Measurements from ENCODE around the gene IRF2BP2. TPM values are rescaled to one million over a fixed set of nuclear protein-coding genes. Genes with fewer than 3 reads are reported as not detected.

The IRF2BP2 gene
- total RNA-seq, 4 donors from 2014 or later: 71.4 to 107 (median 93.8) TPM

- TF ChIP-seq POLR2A (IDR thresholded peaks at IDR 0.05) (no peak), EP300 (IDR thresholded peaks at IDR 0.05) (no peak)
- H3K9me3 ChIP-seq: no peaks in the 10 kb centered on the region
- no peaks in the 10 kb centered on the region for H3K27me3 ChIP-seq
- DNase-seq (ENCODE audit: low spot score in 2 of 2): no peak
- H3K36me3 ChIP-seq: no peaks in the 10 kb centered on the region
- 92 to 93% methylated on average over 6 of the region's 6 CpGs for WGBS, 2 donors
- peaks cover 5 to 28% (median 14%) of the 10 kb centered on the region in 4 donors for H3K4me1 ChIP-seq
- no peak overlapping the region for H3K4me3 ChIP-seq
- no peak overlapping the region for H3K27ac ChIP-seq
These were observed 16.0 kb downstream of the IRF2BP2 start for GRCh38 chr1:234593771-234594504.

- 91 to 99% methylated on average over 7 of the region's 7 CpGs for WGBS, 2 donors
These were observed 16.9 kb downstream of the IRF2BP2 start for GRCh38 chr1:234593109-234593508.

GRCh38 chr1:234592240-234592639 is 17.7 kb downstream of the IRF2BP2 start:
- no peaks in the 10 kb centered on the region for H3K9me3 ChIP-seq
- 94 to 96% methylated on average over 5 of the region's 5 CpGs for WGBS, 2 donors
- no peak overlapping the region for H3K4me3 ChIP-seq
- H3K36me3 ChIP-seq: no peaks in the 10 kb centered on the region
- no peak for DNase-seq (ENCODE audit: low spot score in 2 of 2)
- no peaks in the 10 kb centered on the region for H3K27me3 ChIP-seq
- H3K27ac ChIP-seq: no peak overlapping the region
- H3K4me1 ChIP-seq: peaks cover 0 to 27% (median 5%) of the 10 kb centered on the region in 4 donors
- TF ChIP-seq POLR2A (IDR thresholded peaks at IDR 0.05): no peak
- TF ChIP-seq, protein P1, sequence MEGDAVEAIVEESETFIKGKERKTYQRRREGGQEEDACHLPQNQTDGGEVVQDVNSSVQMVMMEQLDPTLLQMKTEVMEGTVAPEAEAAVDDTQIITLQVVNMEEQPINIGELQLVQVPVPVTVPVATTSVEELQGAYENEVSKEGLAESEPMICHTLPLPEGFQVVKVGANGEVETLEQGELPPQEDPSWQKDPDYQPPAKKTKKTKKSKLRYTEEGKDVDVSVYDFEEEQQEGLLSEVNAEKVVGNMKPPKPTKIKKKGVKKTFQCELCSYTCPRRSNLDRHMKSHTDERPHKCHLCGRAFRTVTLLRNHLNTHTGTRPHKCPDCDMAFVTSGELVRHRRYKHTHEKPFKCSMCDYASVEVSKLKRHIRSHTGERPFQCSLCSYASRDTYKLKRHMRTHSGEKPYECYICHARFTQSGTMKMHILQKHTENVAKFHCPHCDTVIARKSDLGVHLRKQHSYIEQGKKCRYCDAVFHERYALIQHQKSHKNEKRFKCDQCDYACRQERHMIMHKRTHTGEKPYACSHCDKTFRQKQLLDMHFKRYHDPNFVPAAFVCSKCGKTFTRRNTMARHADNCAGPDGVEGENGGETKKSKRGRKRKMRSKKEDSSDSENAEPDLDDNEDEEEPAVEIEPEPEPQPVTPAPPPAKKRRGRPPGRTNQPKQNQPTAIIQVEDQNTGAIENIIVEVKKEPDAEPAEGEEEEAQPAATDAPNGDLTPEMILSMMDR (IDR thresholded peaks at IDR 0.05): no peak
- no peak for TF ChIP-seq EP300 (IDR thresholded peaks at IDR 0.05)

More at GRCh38 chr1:234593109-234593508, 16.9 kb downstream of the IRF2BP2 start:
- TF ChIP-seq POLR2A (IDR thresholded peaks at IDR 0.05): no peak
- TF ChIP-seq EP300 (IDR thresholded peaks at IDR 0.05): no peak
- TF ChIP-seq, protein P1 (IDR thresholded peaks at IDR 0.05): no peak
- H3K27ac ChIP-seq: no peak overlapping the region
- H3K36me3 ChIP-seq: no peaks in the 10 kb centered on the region
- no peak for DNase-seq (ENCODE audit: low spot score in 2 of 2)
- no peaks in the 10 kb centered on the region for H3K27me3 ChIP-seq
- no peak overlapping the region for H3K4me3 ChIP-seq
- peaks cover 0 to 24% (median 6%) of the 10 kb centered on the region in 4 donors for H3K4me1 ChIP-seq
- no peaks in the 10 kb centered on the region for H3K9me3 ChIP-seq

- TF ChIP-seq, protein P1 (IDR thresholded peaks at IDR 0.05): no peak
- no peak for TF ChIP-seq EP300 (IDR thresholded peaks at IDR 0.05)
- no peak for TF ChIP-seq POLR2A (IDR thresholded peaks at IDR 0.05)
- DNase-seq (ENCODE audit: low spot score in 2 of 2): no peak
- no peak overlapping the region for H3K27ac ChIP-seq
These were observed 18.8 kb downstream of the IRF2BP2 start for GRCh38 chr1:234591131-234591530.

DNA sequence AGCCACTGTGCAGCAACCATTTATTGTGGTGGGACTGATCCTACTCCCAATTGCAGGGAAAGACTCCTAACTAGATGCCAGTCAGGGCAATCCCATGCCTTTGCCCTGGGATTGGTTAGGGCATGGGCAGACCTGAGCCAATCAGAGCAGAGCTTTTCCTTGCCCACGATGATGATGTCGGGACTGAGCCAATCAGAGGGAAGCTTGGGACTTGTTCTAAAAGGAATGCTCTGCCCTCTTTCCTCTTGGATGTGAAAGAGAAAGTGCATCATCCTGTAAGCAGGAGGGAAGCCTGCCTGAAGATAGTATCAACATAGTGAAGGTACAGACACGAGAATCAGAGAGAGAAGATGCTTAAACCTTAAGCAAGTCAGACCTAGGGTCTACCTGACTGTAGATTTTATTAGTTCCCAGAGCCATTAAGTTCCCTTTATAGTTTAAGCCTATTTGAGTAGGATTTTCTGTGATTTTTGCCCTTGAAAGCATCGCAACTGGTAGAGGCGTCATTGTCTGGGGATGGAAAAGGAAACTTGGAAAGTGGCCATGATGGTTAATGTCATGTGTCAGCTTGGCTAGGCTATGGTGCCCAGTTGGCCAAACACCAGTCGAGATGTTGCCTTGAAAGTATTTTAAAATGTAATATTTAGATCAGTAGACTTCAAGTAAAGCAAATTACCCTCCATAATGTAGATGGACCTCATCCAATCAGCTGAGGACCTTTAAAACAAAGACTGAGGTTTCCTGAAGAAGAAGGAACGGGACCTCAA is 19.9 kb downstream of the IRF2BP2 start:
- Histone ChIP-seq H3K4me1 (peaks cover 0 to 49% (median 19%) of the 10 kb centered on the region in 4 donors), H3K4me3 (no peak overlapping the region), H3K36me3 (no peaks in the 10 kb centered on the region), H3K27me3 (no peaks in the 10 kb centered on the region), H3K27ac (peak overlapping the region in 1 of 4 donors; percentile 54), H3K9me3 (no peaks in the 10 kb centered on the region)
- no peak for DNase-seq (ENCODE audit: low spot score in 2 of 2)
- TF ChIP-seq EP300 (IDR thresholded peaks at IDR 0.05) (no peak), POLR2A (IDR thresholded peaks at IDR 0.05) (no peak)
- TF ChIP-seq, protein P1 (IDR thresholded peaks at IDR 0.05): no peak
- WGBS, 2 donors: 78 to 81% methylated on average over 7 of the region's 7 CpGs

More at GRCh38 chr1:234591131-234591530, 18.8 kb downstream of the IRF2BP2 start:
- no peak overlapping the region for H3K4me3 ChIP-seq
- H3K4me1 ChIP-seq: peaks cover 0 to 38% (median 11%) of the 10 kb centered on the region in 4 donors
- 94 to 95% methylated on average over 4 of the region's 4 CpGs for WGBS, 2 donors
- H3K27me3 ChIP-seq: no peaks in the 10 kb centered on the region
- no peaks in the 10 kb centered on the region for H3K36me3 ChIP-seq
- H3K9me3 ChIP-seq: no peaks in the 10 kb centered on the region

All from tibial nerve (tissue), 4 donors.